Neural crest cell (in vitro differentiated cells): Measurements from ENCODE around the gene PRXL2A. TPM values are rescaled to one million over a fixed set of nuclear protein-coding genes. Genes with fewer than 3 reads are reported as not detected.

Experiments used
- DNase-seq: peaks from one replicate; pipeline ENCODE4 v3.0.0; 2021; ENCODE audit warnings: low read depth, mixed read lengths, low spot score
- H3K27ac Mint-ChIP-seq: one replicate; pipeline ENCODE4 v1.8.0; 2021; ENCODE audit warnings: mild to moderate bottlenecking, mixed read lengths; ENCODE audit not compliant: unreplicated experiment
- H3K27me3 Mint-ChIP-seq: 2 replicates; pipeline ENCODE4 v1.8.0; 2021; ENCODE audit warnings: low read depth, mild to moderate bottlenecking, mixed read lengths
- H3K36me3 Mint-ChIP-seq: 2 replicates; pipeline ENCODE4 v1.8.0; 2021; ENCODE audit warnings: low read depth, mild to moderate bottlenecking, mixed read lengths
- H3K4me1 Mint-ChIP-seq: 2 replicates; pipeline ENCODE4 v1.8.0; 2021; ENCODE audit warnings: mixed read lengths
- H3K4me3 Mint-ChIP-seq: one replicate; pipeline ENCODE4 v1.8.0; 2021; ENCODE audit warnings: mild to moderate bottlenecking, mixed read lengths
- H3K9me3 Mint-ChIP-seq: 2 replicates; pipeline ENCODE4 v1.8.0; 2021; ENCODE audit warnings: mixed read lengths
- total RNA-seq: library from RNA; stranded (reverse); gene quantifications from 2 replicates; pipeline ENCODE4 v1.2.1, GENCODE V29; 2021
- TF ChIP-seq, protein P1 (sequence below): fragments of 200-600 bp; sonication (generic); conservative IDR thresholded peaks from 2 replicates; pipeline ENCODE4 v1.5.0; 2021; ENCODE audit warnings: antibody characterized with exemption, mild to moderate bottlenecking

PRXL2A gene
- total RNA-seq, 1 donor from 2014 or later, result 161 TPM

DNA sequence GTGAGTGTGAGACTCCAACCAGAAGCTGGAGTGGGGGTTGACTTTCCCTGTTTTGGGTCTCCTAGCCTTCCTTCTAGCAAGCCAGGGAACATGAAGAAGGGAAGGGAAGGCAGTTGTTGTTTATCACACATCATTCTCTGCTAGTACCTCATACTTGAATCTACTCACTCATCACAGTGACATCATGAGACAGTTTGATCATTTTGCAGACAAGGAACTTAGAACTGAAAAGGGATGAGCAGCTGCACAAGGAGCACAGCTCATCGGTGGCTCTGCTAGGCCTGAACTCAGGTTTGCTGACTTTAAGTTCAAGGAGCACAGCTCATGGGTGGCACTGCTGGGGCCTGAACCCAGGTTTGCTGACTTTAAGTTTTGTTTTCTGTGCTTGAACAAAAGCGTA lies 19.2 kb downstream of the PRXL2A start:
- Mint-ChIP-seq H3K4me1 (no peaks in the 10 kb centered on the region), H3K36me3 (peaks cover 44% of the 10 kb centered on the region), H3K4me3 (no peak overlapping the region), H3K27ac (peak overlapping the region; percentile 81), H3K9me3 (no peaks in the 10 kb centered on the region), H3K27me3 (no peaks in the 10 kb centered on the region)
- TF ChIP-seq, protein P1, sequence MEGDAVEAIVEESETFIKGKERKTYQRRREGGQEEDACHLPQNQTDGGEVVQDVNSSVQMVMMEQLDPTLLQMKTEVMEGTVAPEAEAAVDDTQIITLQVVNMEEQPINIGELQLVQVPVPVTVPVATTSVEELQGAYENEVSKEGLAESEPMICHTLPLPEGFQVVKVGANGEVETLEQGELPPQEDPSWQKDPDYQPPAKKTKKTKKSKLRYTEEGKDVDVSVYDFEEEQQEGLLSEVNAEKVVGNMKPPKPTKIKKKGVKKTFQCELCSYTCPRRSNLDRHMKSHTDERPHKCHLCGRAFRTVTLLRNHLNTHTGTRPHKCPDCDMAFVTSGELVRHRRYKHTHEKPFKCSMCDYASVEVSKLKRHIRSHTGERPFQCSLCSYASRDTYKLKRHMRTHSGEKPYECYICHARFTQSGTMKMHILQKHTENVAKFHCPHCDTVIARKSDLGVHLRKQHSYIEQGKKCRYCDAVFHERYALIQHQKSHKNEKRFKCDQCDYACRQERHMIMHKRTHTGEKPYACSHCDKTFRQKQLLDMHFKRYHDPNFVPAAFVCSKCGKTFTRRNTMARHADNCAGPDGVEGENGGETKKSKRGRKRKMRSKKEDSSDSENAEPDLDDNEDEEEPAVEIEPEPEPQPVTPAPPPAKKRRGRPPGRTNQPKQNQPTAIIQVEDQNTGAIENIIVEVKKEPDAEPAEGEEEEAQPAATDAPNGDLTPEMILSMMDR, result no peak
- DNase-seq, result no peak

DNA sequence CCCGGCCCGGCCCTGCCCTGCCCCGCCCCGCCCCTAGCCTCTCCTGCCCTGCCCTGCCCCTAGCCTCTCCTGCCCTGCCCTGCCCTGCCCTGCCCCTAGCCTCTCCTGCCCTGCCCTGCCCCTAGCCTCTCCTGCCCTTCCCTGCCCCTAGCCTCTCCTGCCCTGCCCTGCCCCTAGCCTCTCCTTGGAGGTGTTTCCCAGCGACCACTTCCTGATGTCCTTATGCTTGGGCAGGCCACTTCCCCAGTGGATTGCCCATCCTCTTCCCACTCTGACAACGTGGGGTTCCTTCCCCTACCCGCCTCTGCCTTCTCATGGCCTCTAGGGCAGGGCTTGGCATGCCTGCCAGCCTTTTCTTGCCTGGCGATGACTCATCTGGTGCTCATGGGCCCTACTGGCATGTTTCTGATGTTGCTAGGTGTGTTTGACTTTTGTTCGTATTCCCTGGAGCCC lies 21.2 kb downstream of the PRXL2A start:
- Mint-ChIP-seq H3K4me1 (no peaks in the 10 kb centered on the region), H3K9me3 (no peaks in the 10 kb centered on the region), H3K27ac (no peak overlapping the region), H3K4me3 (no peak overlapping the region), H3K27me3 (no peaks in the 10 kb centered on the region), H3K36me3 (peaks cover 46% of the 10 kb centered on the region)
- no peak for DNase-seq
- TF ChIP-seq, protein P1, result no peak

DNA sequence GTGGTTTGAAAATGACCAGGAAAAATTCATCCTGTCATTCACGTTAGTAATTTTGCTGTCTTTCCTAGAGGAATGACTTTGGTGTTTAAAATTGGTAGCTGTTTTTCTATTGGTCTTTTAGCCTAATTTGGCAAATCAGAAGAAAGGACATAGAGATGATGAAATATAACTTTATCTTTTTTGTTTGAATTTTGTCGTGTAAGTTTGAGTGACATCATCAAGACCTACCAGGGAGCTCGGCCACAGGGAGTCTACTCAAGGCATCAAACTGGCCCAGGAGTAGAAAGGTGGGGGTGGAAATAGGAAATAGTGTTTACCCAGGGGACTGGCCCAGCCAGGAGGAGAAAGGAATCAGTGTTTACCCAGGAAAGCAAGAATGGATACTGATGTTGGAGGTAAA lies 24.8 kb downstream of the PRXL2A start:
- TF ChIP-seq, protein P1, result no peak
- no peak overlapping the region for H3K4me3 Mint-ChIP-seq
- H3K4me1 Mint-ChIP-seq, result peaks cover 5% of the 10 kb centered on the region
- H3K36me3 Mint-ChIP-seq, result peaks cover 17% of the 10 kb centered on the region
- no peak overlapping the region for H3K27ac Mint-ChIP-seq
- DNase-seq, result no peak
- no peaks in the 10 kb centered on the region for H3K27me3 Mint-ChIP-seq
- H3K9me3 Mint-ChIP-seq, result no peaks in the 10 kb centered on the region

DNA sequence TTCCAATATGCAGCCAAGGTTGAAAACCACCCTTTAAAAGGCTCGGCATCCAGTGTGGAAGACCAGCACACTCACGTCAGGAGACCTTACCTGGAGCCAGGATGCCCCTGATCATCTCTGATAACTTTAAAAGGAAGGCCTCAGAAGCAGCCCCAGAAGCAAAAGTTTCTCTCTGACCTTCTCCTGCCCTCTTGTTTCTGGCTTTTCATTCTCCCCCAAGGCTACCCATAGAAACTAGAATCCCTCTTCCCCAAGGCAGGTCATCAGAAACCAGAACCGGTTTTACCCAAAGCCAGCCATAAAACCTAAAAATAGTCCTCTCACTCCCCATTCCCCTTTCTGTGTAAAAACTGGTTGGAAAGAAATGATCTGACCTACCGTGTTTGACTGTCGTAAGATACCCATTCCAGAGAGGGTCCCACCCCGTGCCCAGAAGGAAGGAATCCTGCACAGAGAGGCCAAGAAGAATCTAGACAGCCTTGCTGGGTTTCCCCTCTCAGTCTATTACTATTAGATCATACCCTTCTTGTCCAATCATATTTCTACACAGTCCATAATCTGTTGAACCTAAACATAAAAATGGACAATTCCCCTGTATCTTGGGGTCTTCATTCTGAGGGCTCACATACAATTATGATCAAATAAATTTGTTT lies 28.2 kb downstream of the PRXL2A start:
- peak overlapping the region; percentile 73 for H3K27ac Mint-ChIP-seq

DNA sequence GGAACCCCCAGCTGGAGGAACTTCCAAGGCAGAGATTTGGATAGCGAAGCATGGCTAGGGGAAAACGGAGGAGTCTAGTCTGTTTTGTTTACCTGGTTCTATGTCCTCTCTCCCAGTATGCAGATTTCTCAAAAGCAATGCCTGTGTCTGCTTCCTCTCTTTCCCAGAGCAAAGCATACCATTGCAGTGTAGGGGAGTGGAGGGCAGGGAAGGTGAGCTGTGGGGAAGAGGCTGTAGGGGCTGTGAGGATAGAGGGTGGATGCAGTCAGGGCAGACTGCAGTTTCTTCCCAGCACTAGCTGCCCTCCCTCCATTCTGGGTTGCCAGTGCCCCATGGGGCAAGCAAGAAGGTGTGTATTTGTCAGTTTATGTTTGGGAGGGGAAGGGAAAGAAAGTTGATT lies 28.9 kb downstream of the PRXL2A start:
- Mint-ChIP-seq H3K9me3 (no peaks in the 10 kb centered on the region), H3K4me3 (no peak overlapping the region), H3K4me1 (peaks cover 5% of the 10 kb centered on the region), H3K27ac (no peak overlapping the region), H3K36me3 (peaks cover 4% of the 10 kb centered on the region), H3K27me3 (no peaks in the 10 kb centered on the region)
- TF ChIP-seq, protein P1, result no peak
- no peak for DNase-seq

More for the DNA sequence above, 28.2 kb downstream of the PRXL2A start:
- Mint-ChIP-seq H3K27me3 (no peaks in the 10 kb centered on the region), H3K4me1 (peaks cover 5% of the 10 kb centered on the region), H3K36me3 (peaks cover 7% of the 10 kb centered on the region), H3K9me3 (no peaks in the 10 kb centered on the region), H3K4me3 (no peak overlapping the region)
- TF ChIP-seq, protein P1, result no peak
- DNase-seq, result no peak
